CD4-positive, alpha-beta T cell (primary cell): ENCODE results near the gene PRADC1. TPM values are rescaled to one million over a fixed set of nuclear protein-coding genes. Genes with fewer than 3 reads are reported as not detected.
A peak's percentile ranks its signal among the peaks of the same experiment; 100 is the strongest.

Experiments
- ATAC-seq: fragments of 200-7000 bp; cut with Tn5 transposase; one replicate; pipeline ENCODE4 v1.10.0; 2022; ENCODE audit warnings: mild to moderate bottlenecking; ENCODE audit not compliant: poor library complexity
- CTCF ChIA-PET: fragments of 350-600 bp; sonication (Branson Sonifier 250); formaldehyde crosslinking; loops from one replicate; lab custom pipeline; 2021; ENCODE audit warnings: antibody characterized with exemption, inconsistent platforms; lab: Charles Lee
- POLR2A ChIA-PET: fragments of 350-600 bp; sonication (Branson Sonifier 250); formaldehyde crosslinking; loops from one replicate; lab custom pipeline; 2021; ENCODE audit warnings: antibody characterized with exemption, inconsistent platforms; lab: Charles Lee
- DNase-seq, 14 experiments: peaks; one replicate each; pipeline ENCODE4 v3.0.0-alpha.2; 2013 to 2020; ENCODE audit warnings: mixed read lengths in 2 of 14
- H3K27ac ChIP-seq, 2 donors: one replicate each; pipeline versions ENCODE4 v1.5.1 to v1.7.0; 2013; ENCODE audit warnings: low read length in 2 of 2, low read depth in 1 of 2, mild to moderate bottlenecking in 1 of 2
- H3K27me3 ChIP-seq, 2 experiments: 1 replicate in 1 of 2; 2 replicates in 1 of 2; pipeline versions ENCODE4 v1.6.1 to v1.7.0; 2013; ENCODE audit warnings: low read length in 2 of 2, control low read depth in 1 of 2, mild to moderate bottlenecking in 1 of 2, moderate library complexity in 1 of 2; ENCODE audit not compliant: insufficient read depth in 2 of 2, control insufficient read depth in 1 of 2
- H3K36me3 ChIP-seq: one replicate; pipeline ENCODE4 v1.6.1; 2013; ENCODE audit warnings: low read length, control low read depth; ENCODE audit not compliant: insufficient read depth
- H3K4me1 ChIP-seq: one replicate; pipeline ENCODE4 v1.6.1; 2013; ENCODE audit warnings: low read length, control low read depth; ENCODE audit not compliant: insufficient read depth
- H3K4me3 ChIP-seq: one replicate; pipeline ENCODE4 v1.5.1; 2013; ENCODE audit warnings: mild to moderate bottlenecking, low read length, moderate library complexity
- H3K9me3 ChIP-seq, 2 experiments: 1 replicate in 1 of 2; 2 replicates in 1 of 2; pipeline versions ENCODE4 v1.6.1 to v1.7.0; 2013; ENCODE audit warnings: low read length in 2 of 2, mild to moderate bottlenecking in 2 of 2, control low read depth in 1 of 2, moderate library complexity in 1 of 2; ENCODE audit not compliant: control insufficient read depth in 1 of 2, insufficient read depth in 1 of 2
- H3K27ac Mint-ChIP-seq: one replicate; pipeline ENCODE4 v1.8.0; 2020; ENCODE audit warnings: mixed read lengths
- H3K27me3 Mint-ChIP-seq: one replicate; pipeline ENCODE4 v1.8.0; 2021; ENCODE audit warnings: mixed read lengths
- H3K36me3 Mint-ChIP-seq: one replicate; pipeline ENCODE4 v1.8.0; 2021; ENCODE audit warnings: low read depth, mixed read lengths
- H3K4me1 Mint-ChIP-seq: one replicate; pipeline ENCODE4 v1.8.0; 2021; ENCODE audit warnings: low read depth, mixed read lengths
- H3K4me3 Mint-ChIP-seq: one replicate; pipeline ENCODE4 v1.8.0; 2020; ENCODE audit warnings: mild to moderate bottlenecking, mixed read lengths
- H3K9me3 Mint-ChIP-seq: one replicate; pipeline ENCODE4 v1.8.0; 2020; ENCODE audit warnings: mixed read lengths
- intact Hi-C, 2 experiments: fragments of 100-400 bp; cut with DNase I in 1 of 2; cut with micrococcal nuclease in 1 of 2; formaldehyde crosslinking; loops; one replicate each; pipeline versions ENCODE4 v1.15.1 to v1.9.0; 2023 to 2025; cut with DNase I, micrococcal nuclease
- total RNA-seq, 174 experiments: library from RNA in 2 of 174; stranded (reverse) in 2 of 174; gene quantifications; one replicate each; pipeline ENCODE4 v1.2.3 and lab custom pipeline; 2021 to 2026
- TF ChIP-seq, protein P1 (sequence below): fragments of 200-600 bp; IDR thresholded peaks from one replicate; pipeline ENCODE4 v1.8.0; 2022; ENCODE audit warnings: antibody characterized with exemption, mild to moderate bottlenecking

PRADC1 gene
- total RNA-seq, 2 experiments from 2014 or later = 2.9 to 3.0 TPM

DNA sequence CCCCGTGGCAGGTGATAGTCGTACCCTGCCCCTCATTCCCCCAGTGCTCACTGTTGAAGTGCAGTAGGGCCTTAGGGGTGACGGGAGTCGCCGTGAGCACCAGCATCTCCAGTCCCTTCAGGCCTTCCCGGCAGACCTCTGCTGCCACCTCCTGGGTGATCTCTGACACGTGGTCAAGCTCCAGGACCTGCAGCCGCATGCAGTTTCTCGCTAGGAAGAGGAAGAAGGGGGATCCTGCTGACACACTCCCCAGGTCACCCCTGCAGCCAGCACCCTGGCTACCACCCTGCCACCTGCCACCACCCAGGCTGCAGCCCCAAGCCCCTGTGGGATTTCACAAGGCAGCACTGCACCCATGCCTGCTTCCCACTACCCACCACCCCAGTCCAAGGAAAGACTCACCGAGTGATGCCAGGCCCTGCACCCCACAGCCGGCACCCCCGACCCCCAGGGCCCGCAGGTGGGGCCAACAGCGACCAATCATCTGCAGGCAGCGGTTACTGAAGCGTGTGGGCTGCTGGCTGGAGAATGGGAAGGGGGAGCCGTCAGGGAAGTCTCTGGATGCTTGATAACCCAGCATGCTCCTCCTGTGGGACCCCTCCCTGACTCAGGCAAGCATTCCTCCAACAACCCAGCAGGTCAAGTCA lies 27.4 kb upstream of the PRADC1 start:
- ChIA-PET CTCF (no interaction called here), POLR2A (no interaction called here)
- Mint-ChIP-seq H3K27ac (no peak overlapping the region), H3K27me3 (no peaks in the 10 kb centered on the region), H3K9me3 (no peaks in the 10 kb centered on the region), H3K36me3 (peaks cover 29% of the 10 kb centered on the region), H3K4me1 (no peaks in the 10 kb centered on the region), H3K4me3 (no peak overlapping the region)
- Histone ChIP-seq H3K36me3 (no peaks in the 10 kb centered on the region), H3K27ac (no peak overlapping the region), H3K27me3 (no peaks in the 10 kb centered on the region), H3K9me3 (no peaks in the 10 kb centered on the region), H3K4me3 (no peak overlapping the region), H3K4me1 (peaks cover 13% of the 10 kb centered on the region)
- TF ChIP-seq, protein P1, sequence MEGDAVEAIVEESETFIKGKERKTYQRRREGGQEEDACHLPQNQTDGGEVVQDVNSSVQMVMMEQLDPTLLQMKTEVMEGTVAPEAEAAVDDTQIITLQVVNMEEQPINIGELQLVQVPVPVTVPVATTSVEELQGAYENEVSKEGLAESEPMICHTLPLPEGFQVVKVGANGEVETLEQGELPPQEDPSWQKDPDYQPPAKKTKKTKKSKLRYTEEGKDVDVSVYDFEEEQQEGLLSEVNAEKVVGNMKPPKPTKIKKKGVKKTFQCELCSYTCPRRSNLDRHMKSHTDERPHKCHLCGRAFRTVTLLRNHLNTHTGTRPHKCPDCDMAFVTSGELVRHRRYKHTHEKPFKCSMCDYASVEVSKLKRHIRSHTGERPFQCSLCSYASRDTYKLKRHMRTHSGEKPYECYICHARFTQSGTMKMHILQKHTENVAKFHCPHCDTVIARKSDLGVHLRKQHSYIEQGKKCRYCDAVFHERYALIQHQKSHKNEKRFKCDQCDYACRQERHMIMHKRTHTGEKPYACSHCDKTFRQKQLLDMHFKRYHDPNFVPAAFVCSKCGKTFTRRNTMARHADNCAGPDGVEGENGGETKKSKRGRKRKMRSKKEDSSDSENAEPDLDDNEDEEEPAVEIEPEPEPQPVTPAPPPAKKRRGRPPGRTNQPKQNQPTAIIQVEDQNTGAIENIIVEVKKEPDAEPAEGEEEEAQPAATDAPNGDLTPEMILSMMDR = no peak
- intact Hi-C loops = no loop called here
- DNase-seq (peak in 1 of 14 experiments; percentile 29), ATAC-seq (no peak)

DNA sequence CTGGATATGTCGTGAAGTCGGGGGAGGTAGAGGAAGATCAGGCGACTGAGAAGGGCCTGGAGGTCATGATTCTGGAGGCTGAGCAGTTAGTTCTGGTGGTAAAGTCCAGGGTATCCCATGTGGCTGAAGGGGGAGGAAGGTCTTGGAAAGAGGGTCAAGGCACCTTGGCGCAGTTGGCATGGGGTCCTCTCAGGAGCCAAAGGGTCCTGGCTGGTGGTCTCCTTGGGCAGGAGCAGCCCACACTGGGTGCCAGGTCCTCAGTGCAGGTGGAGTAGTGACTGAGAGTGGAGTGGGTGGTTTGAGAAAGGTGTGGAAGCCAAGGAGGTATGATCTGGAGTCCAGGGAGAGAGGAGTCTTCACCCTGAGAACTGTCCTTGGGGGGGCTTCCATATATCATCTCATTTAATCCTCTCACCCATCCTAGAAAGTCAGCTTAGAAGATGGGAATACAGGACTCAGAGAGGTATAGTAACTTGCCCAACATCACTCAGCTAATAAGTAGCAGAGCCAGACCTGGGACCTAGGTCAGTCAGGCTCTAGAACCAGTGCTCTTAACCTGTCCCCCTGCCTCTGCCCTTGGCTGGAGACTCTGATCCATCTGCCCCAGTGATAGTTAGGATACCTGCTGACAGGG lies 26.8 kb upstream of the PRADC1 start:
- ChIA-PET CTCF (no interaction called here), POLR2A (no interaction called here)
- no peaks in the 10 kb centered on the region for H3K36me3 ChIP-seq
- DNase-seq = no peak
- Mint-ChIP-seq H3K27ac (no peak overlapping the region), H3K4me3 (no peak overlapping the region), H3K36me3 (peaks cover 29% of the 10 kb centered on the region), H3K9me3 (no peaks in the 10 kb centered on the region), H3K4me1 (no peaks in the 10 kb centered on the region), H3K27me3 (no peaks in the 10 kb centered on the region)
- no peaks in the 10 kb centered on the region for H3K9me3 ChIP-seq
- no peak overlapping the region for H3K4me3 ChIP-seq
- no peak for ATAC-seq
- intact Hi-C loops = no loop called here
- H3K27ac ChIP-seq = no peak overlapping the region
- H3K27me3 ChIP-seq = no peaks in the 10 kb centered on the region
- H3K4me1 ChIP-seq = peaks cover 13% of the 10 kb centered on the region
- TF ChIP-seq, protein P1 = no peak

DNA sequence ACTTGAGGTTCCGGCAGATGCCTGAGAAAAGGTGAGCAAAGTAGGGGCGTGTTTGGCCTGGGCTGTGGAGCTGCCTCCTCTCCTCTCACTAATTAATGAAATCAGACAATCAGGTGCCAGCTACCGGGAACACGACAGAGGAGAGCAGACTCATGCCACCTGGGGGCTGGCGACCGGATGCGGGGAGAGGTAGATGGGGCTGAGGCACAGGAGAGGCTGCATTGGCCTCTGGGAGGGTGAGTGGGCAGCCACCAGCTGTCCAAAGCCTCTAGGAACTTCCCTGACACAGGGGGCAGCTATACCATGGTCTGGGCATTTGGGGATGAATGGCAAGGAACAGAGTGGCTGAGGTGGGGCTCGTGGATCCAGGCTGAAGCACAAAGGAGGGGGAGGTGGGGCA lies 26.2 kb upstream of the PRADC1 start:
- no peaks in the 10 kb centered on the region for H3K27me3 ChIP-seq
- Mint-ChIP-seq H3K4me3 (no peak overlapping the region), H3K27me3 (no peaks in the 10 kb centered on the region), H3K36me3 (peaks cover 28% of the 10 kb centered on the region), H3K4me1 (no peaks in the 10 kb centered on the region), H3K9me3 (no peaks in the 10 kb centered on the region), H3K27ac (peak overlapping the region; percentile 33)
- DNase-seq (no peak), ATAC-seq (no peak)
- CTCF ChIA-PET = no interaction called here
- H3K27ac ChIP-seq = no peak overlapping the region
- no peaks in the 10 kb centered on the region for H3K9me3 ChIP-seq
- intact Hi-C loops = no loop called here
- no peak overlapping the region for H3K4me3 ChIP-seq
- TF ChIP-seq, protein P1 = no peak
- H3K4me1 ChIP-seq = peaks cover 13% of the 10 kb centered on the region
- POLR2A ChIA-PET = no interaction called here
- H3K36me3 ChIP-seq = peaks cover 4% of the 10 kb centered on the region
